Uterus (tissue), 4 donors: ENCODE measurements around the gene CLNK. TPM values are rescaled to one million over a fixed set of nuclear protein-coding genes. Genes with fewer than 3 reads are reported as not detected.

Experiments
- DNase-seq, 2 donors: peaks; one replicate each; pipeline ENCODE4 v3.0.0-alpha.2; 2019 to 2020
- H3K27ac ChIP-seq, 2 donors: fragments of 200-600 bp; sonication (generic); 1 replicate in 1 of 2; 2 replicates in 1 of 2; pipeline ENCODE4 v1.5.1; 2016 to 2018
- H3K27me3 ChIP-seq, 2 donors: fragments of 200-600 bp; sonication (generic); one replicate each; pipeline ENCODE4 v1.5.1; 2018 to 2019; ENCODE audit warnings: control low read depth in 1 of 2
- H3K36me3 ChIP-seq, 2 donors: fragments of 200-600 bp; sonication (generic); one replicate each; pipeline ENCODE4 v1.5.1; 2019; ENCODE audit warnings: control low read depth in 1 of 2
- H3K4me1 ChIP-seq, 2 donors: fragments of 200-600 bp; sonication (generic); one replicate each; pipeline ENCODE4 v1.5.1; 2018 to 2019; ENCODE audit warnings: control low read depth in 1 of 2
- H3K4me3 ChIP-seq, 2 donors: fragments of 200-600 bp; sonication (generic); 1 replicate in 1 of 2; 2 replicates in 1 of 2; pipeline ENCODE4 v1.5.1; 2018 to 2019; ENCODE audit warnings: mild to moderate bottlenecking in 1 of 2
- H3K9me3 ChIP-seq, 2 donors: fragments of 200-600 bp; sonication (generic); one replicate each; pipeline ENCODE4 v1.5.1; 2019; ENCODE audit warnings: control low read depth in 1 of 2
- CTCF ChIP-seq, 4 experiments: fragments of 200-600 bp in 2 of 4; fragments of 450-650 bp in 2 of 4; sonication (generic) in 2 of 4; IDR thresholded peaks; one replicate each; pipeline ENCODE4 v1.5.1; 2016 to 2019; ENCODE audit warnings: antibody characterized with exemption in 4 of 4, mild to moderate bottlenecking in 2 of 4, moderate library complexity in 1 of 4
- POLR2A ChIP-seq, 2 donors: fragments of 450-650 bp; IDR thresholded peaks; one replicate each; pipeline ENCODE4 v1.6.1; 2016; ENCODE audit warnings: antibody characterized with exemption in 2 of 2, mild to moderate bottlenecking in 1 of 2, moderate library complexity in 1 of 2
- intact Hi-C: fragments of 100-400 bp; cut with DNase I; formaldehyde crosslinking; loops from one replicate; pipeline ENCODE4 v1.15.1; 2023; ENCODE audit warnings: low total_unique reads
- total RNA-seq, 4 donors: library from RNA; depleted of rRNA in 3 of 4; stranded (reverse); fragments of >200 nt in 3 of 4; gene quantifications; one replicate each; pipeline versions ENCODE4 v1.1.0 to v1.2.4, GENCODE V29; 2014 to 2023
- donor health status: DM: yes; HTN: yes; CAD: no.

Gene CLNK
- total RNA-seq, 4 donors from 2014 or later, result not detected

GRCh38 chr4:10554694-10555093 lies 129.9 kb downstream of the CLNK start:
- Histone ChIP-seq H3K4me3 (no peak overlapping the region), H3K9me3 (no peaks in the 10 kb centered on the region), H3K27ac (no peak overlapping the region), H3K27me3 (no peaks in the 10 kb centered on the region), H3K4me1 (no peaks in the 10 kb centered on the region), H3K36me3 (no peaks in the 10 kb centered on the region)
- intact Hi-C loops, result no loop called here
- peak; percentile 17 to 27 for DNase-seq
- TF ChIP-seq POLR2A (IDR thresholded peaks at IDR 0.05), result no peak
- peak; percentile 58 to 76 (median 62) for TF ChIP-seq CTCF (IDR thresholded peaks at IDR 0.05)

GRCh38 chr4:10554121-10554520 lies 130.4 kb downstream of the CLNK start:
- no peaks in the 10 kb centered on the region for H3K27me3 ChIP-seq
- H3K27ac ChIP-seq, result no peak overlapping the region
- intact Hi-C loops, result no loop called here
- H3K4me1 ChIP-seq, result no peaks in the 10 kb centered on the region
- H3K9me3 ChIP-seq, result no peaks in the 10 kb centered on the region
- no peak overlapping the region for H3K4me3 ChIP-seq
- no peak for TF ChIP-seq POLR2A (IDR thresholded peaks at IDR 0.05)
- no peak for TF ChIP-seq CTCF (IDR thresholded peaks at IDR 0.05)
- no peaks in the 10 kb centered on the region for H3K36me3 ChIP-seq
- DNase-seq, result no peak

DNA sequence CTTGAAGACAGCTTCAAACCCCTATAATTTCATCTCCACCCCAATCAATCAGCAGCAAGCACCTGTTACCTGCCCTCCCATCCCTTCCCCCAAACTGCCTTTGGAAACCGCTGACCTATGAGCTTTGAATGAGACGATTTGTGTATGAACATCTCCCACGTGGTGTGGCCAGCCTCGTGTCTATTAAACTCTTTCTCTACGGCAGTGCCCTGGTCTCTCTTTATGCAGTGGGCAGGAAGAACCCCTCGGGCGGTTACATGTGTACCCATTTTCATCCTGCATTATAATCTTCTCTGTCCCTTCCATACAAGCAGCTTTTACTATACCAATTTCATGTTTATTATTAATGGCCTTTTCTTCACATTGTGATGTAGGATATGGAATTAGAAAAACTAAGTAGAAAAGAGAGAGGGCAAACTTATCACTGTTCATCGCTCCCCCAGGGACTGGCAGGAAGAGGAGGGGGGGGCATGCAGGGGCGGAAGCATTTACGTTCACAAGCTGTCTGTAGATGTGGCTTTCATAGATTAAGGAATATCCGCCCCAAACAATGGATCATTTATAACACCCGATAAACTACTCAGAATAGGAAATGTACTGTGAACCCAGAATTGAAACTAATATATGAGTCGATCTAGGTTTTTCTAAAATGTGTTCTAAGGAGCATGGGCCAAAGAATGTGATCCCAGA lies 131.8 kb downstream of the CLNK start:
- Histone ChIP-seq H3K9me3 (no peaks in the 10 kb centered on the region), H3K27ac (no peak overlapping the region)
- intact Hi-C loops, result no loop called here

DNA sequence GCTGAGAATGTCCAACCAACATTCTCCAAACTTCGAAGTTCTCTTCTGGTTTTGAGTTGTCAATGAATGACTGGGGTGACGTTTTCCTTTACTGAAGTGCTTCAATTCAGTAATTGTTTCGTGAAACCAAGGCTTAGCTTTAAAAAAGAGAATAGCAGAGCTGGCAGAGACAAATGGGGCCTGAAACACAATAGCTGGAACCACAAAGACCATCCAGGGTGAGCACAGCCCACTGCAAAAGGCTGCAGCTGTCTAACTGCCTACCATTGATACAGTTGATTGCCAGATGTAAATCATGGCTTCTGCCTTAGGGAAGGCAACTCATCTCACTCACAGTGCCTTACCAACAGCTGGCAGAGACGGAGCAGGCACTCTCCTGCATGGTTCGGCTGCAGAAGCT lies 148.7 kb downstream of the CLNK start:
- no peak overlapping the region for H3K27ac ChIP-seq
- H3K27me3 ChIP-seq, result no peaks in the 10 kb centered on the region
- no peaks in the 10 kb centered on the region for H3K36me3 ChIP-seq
- H3K9me3 ChIP-seq, result no peaks in the 10 kb centered on the region
- H3K4me1 ChIP-seq, result no peaks in the 10 kb centered on the region
- TF ChIP-seq POLR2A (IDR thresholded peaks at IDR 0.05) (no peak), CTCF (IDR thresholded peaks at IDR 0.05) (no peak)
- intact Hi-C loops, result loop anchor here (10.0 kb wide), 1 partner anchor 391 kb away; no protein-coding TSS in a partner anchor
- H3K4me3 ChIP-seq, result no peak overlapping the region
- DNase-seq, result no peak

More for the DNA sequence above, 131.8 kb downstream of the CLNK start:
- DNase-seq, result no peak
- Histone ChIP-seq H3K27me3 (no peaks in the 10 kb centered on the region), H3K36me3 (no peaks in the 10 kb centered on the region), H3K4me3 (no peak overlapping the region), H3K4me1 (no peaks in the 10 kb centered on the region)
- no peak for TF ChIP-seq POLR2A (IDR thresholded peaks at IDR 0.05)
- TF ChIP-seq CTCF (IDR thresholded peaks at IDR 0.05), result no peak

GRCh38 chr4:10534820-10535219 lies 149.7 kb downstream of the CLNK start:
- TF ChIP-seq POLR2A (IDR thresholded peaks at IDR 0.05), result no peak
- H3K36me3 ChIP-seq, result no peaks in the 10 kb centered on the region
- no peak overlapping the region for H3K27ac ChIP-seq
- no peak overlapping the region for H3K4me3 ChIP-seq
- H3K4me1 ChIP-seq, result no peaks in the 10 kb centered on the region
- intact Hi-C loops, result loop anchor here (10.0 kb wide), 1 partner anchor 390 kb away; no protein-coding TSS in a partner anchor
- H3K27me3 ChIP-seq, result no peaks in the 10 kb centered on the region
- H3K9me3 ChIP-seq, result no peaks in the 10 kb centered on the region
- DNase-seq, result no peak
